Activated CD4-positive, alpha-beta T cell treated with anti-CD3 and anti-CD28 coated beads, Interleukin-2, amount 10 ng/mL, durations not matched to agents 7 days and 5 days (primary cell): ENCODE measurements around the gene GABRA4. TPM values are rescaled to one million over a fixed set of nuclear protein-coding genes. Genes with fewer than 3 reads are reported as not detected.

Source experiments
- CTCF ChIA-PET: fragments of 350-600 bp; sonication (Branson Sonifier 250); formaldehyde crosslinking; loops from one replicate; lab custom pipeline; 2021; ENCODE audit warnings: antibody characterized with exemption; lab: Charles Lee
- POLR2A ChIA-PET: fragments of 350-600 bp; sonication (Branson Sonifier 250); formaldehyde crosslinking; loops from one replicate; lab custom pipeline; 2021; ENCODE audit warnings: antibody characterized with exemption; lab: Charles Lee
- DNase-seq: peaks from one replicate; pipeline ENCODE4 v3.0.0-alpha.2; 2020
- H3K27ac Mint-ChIP-seq: one replicate; pipeline ENCODE4 v1.8.0; 2021; ENCODE audit warnings: mild to moderate bottlenecking, moderate library complexity, mixed read lengths
- H3K27me3 Mint-ChIP-seq: one replicate; pipeline ENCODE4 v1.8.0; 2021; ENCODE audit warnings: mixed read lengths
- H3K36me3 Mint-ChIP-seq: one replicate; pipeline ENCODE4 v1.8.0; 2021; ENCODE audit warnings: low read depth, mixed read lengths
- H3K4me1 Mint-ChIP-seq: one replicate; pipeline ENCODE4 v1.8.0; 2021; ENCODE audit warnings: mixed read lengths
- H3K4me3 Mint-ChIP-seq: one replicate; pipeline ENCODE4 v1.8.0; 2021; ENCODE audit warnings: mild to moderate bottlenecking, moderate library complexity, mixed read lengths
- H3K9me3 Mint-ChIP-seq: one replicate; pipeline ENCODE4 v1.8.0; 2021; ENCODE audit warnings: mixed read lengths
- total RNA-seq, 2 experiments: library from RNA; stranded (reverse); gene quantifications; one replicate each; pipeline ENCODE4 v1.2.3, GENCODE V29; 2021

Gene GABRA4
- not detected for total RNA-seq

DNA sequence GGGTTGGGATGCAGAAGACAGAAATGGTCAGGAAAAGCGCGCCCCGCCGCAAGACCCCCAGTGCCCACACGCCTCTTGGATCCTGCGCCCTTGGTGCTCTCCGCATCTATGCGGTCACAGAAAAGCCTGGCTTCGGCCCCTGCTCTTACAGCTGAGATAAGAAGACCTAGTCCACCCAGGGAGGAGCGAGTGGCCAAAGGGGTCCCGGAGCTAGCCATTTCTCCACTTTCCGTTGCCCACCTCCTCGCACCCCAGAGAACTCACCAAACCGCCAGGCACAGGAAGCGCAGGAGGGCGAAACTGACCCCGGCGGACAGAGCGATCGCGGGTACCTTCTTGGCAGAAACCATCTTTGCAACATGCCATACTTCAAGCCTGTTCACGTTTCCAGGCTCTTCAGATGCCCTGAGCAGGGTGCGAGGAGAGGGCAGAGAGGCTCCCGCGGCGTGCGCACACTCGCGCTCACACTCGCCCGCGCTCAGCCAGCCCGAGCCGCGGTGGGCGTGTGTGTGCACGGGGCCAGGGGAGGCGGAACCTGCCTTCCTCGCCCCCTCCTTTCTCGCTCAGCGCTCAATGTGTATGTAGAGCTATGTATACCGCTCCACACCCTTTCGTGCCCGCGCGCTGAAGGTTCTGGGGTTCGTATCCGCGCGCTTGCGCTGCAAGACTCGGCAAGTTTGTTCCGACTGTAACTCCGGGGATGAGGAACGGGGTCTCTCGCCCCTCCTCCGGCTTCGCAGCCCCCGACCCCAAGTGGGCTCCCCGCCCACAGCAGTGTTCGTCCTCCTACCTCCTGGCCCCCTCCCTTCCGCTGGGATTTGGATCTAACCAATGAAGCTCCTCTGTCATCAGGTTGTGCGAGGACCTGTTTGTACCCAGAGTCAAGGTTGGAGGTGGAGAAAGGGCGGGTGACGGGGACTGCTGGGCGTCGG, at the start of gene GABRA4:
GABRA4 (minus strand) TSS at position 507 of the 932 bp plus-strand sequence; CDS start at position 350, 157 bp downstream.
- Mint-ChIP-seq H3K9me3 (no peaks in the 10 kb centered on the region), H3K36me3 (no peaks in the 10 kb centered on the region), H3K4me1 (peaks cover 7% of the 10 kb centered on the region), H3K27me3 (peaks cover 54% of the 10 kb centered on the region), H3K4me3 (peak within 1 kb of the TSS; percentile 59), H3K27ac (no peak within 1 kb of the TSS)
- no peak for DNase-seq
- ChIA-PET POLR2A (no interaction called here), CTCF (interaction anchor here (0.5 to 0.6 kb wide), 2 partner anchors 17 to 608 kb away, joined by 4 to 5 read pairs; no protein-coding TSS in a partner anchor)

DNA sequence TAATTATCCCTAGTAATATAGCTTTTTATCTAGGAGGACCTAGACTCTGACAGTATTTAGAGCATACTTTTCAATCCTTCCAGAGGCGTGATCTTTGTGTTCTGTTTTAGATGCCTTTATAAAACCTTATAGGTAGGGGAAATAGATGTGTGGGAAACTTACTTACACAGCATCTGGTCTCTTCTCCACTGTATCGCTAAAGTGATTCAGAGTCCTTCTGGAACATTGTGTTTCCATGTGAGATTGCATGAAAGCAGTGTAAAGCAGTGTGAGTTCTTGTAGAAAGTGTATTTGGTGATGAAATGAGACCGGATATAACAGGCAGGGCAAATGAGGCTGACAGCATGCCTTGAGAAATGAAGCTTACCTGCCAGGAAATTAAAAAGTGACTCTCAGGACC, 47.4 kb upstream of the GABRA4 start:
- Mint-ChIP-seq H3K36me3 (no peaks in the 10 kb centered on the region), H3K4me3 (no peak overlapping the region), H3K9me3 (no peaks in the 10 kb centered on the region), H3K27me3 (peaks cover 4% of the 10 kb centered on the region), H3K27ac (no peak overlapping the region), H3K4me1 (no peaks in the 10 kb centered on the region)
- CTCF ChIA-PET: no interaction called here
- POLR2A ChIA-PET: no interaction called here
- DNase-seq: no peak

DNA sequence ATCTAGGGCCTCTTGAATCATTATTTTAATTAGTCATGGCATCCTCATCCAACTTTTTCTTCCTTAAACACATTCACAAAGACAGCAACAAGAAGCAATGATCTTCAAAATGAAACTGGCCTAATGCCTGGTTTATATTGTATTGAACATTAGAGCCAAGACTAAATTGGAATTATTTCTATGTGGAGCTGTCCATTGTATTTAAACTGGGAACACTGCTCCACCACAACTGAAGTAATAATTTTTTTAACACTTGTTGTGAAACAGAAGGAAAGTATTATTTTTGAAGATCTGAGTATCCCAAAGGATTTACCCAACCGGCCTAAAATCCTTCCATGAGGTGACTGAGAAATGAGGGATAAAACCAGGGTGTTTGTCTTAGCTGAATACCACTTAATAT, 44.9 kb upstream of the GABRA4 start:
- Mint-ChIP-seq H3K4me1 (no peaks in the 10 kb centered on the region), H3K27me3 (peaks cover 10% of the 10 kb centered on the region), H3K36me3 (no peaks in the 10 kb centered on the region), H3K4me3 (no peak overlapping the region), H3K9me3 (no peaks in the 10 kb centered on the region), H3K27ac (no peak overlapping the region)
- ChIA-PET POLR2A (no interaction called here), CTCF (no interaction called here)
- DNase-seq: no peak

DNA sequence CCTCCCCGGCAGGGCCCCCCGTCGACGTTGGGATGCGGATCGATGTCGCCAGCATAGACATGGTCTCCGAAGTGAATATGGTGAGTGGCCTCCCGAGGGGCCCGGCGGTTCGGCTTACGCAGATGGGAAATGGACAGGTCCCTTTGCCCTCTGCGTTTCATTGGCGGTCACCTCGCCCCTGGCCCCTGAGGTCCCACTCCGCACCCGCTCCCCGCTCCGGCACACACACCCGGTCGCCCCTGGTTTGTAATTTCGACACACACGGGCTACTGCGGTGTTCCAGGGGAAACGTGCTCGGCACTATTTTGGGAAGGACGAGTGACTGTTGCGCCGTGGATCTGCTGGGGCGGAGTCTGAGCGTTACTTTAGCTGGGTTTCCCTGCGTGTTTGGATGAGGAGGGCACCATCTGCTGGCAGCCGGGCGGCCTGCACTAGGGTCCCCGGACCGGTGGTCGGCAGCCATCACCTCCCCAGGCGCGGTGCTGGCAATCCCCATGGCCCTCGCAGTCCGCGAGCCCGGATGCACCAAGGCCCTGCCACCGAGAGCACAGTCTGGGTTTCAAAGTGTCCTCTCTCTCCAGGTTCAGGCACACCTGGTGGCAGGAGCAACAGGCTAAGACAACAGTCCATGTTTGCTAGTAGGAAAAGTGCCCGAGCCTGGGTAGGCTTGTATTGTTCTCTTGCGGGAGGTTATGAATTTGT, 39.2 kb upstream of the GABRA4 start:
- Mint-ChIP-seq H3K36me3 (no peaks in the 10 kb centered on the region), H3K27me3 (peaks cover 43% of the 10 kb centered on the region), H3K4me3 (peak overlapping the region; percentile 56), H3K4me1 (peaks cover 20% of the 10 kb centered on the region), H3K9me3 (no peaks in the 10 kb centered on the region), H3K27ac (no peak overlapping the region)
- DNase-seq: peak; percentile 48
- ChIA-PET CTCF (no interaction called here), POLR2A (no interaction called here)

DNA sequence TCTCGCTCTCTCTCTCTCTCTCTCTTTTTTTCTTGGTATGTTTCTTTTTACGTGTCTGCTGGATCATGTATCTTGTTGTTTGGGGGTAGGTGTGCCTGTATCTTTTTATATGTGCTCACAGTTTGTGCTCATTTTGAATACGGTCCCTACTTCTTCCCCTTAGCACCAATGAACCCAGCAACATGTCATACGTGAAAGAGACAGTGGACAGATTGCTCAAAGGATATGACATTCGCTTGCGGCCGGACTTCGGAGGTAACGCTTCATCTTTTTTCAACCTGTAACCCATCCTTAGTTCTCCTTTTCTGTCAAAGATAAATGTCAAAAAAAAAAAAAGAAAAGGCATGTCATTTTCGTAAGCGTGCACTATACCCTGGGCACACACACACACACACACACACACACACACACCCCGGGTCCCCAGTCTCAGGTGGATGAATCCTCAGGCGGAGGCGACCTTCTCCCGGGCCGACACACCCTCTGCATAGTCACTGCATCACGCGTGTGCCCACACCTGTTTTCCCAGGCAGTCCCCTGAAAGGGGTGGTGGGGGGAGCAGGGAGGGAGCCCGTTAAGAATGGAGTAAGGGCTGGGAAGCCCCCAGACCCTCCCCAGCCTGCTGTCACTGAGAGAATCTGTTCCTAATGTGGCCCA, 38.5 kb upstream of the GABRA4 start:
- Mint-ChIP-seq H3K9me3 (no peaks in the 10 kb centered on the region), H3K4me1 (peaks cover 20% of the 10 kb centered on the region), H3K27ac (no peak overlapping the region), H3K27me3 (peaks cover 43% of the 10 kb centered on the region), H3K36me3 (no peaks in the 10 kb centered on the region), H3K4me3 (peak overlapping the region; percentile 56)
- DNase-seq: no peak
- ChIA-PET POLR2A (no interaction called here), CTCF (no interaction called here)

DNA sequence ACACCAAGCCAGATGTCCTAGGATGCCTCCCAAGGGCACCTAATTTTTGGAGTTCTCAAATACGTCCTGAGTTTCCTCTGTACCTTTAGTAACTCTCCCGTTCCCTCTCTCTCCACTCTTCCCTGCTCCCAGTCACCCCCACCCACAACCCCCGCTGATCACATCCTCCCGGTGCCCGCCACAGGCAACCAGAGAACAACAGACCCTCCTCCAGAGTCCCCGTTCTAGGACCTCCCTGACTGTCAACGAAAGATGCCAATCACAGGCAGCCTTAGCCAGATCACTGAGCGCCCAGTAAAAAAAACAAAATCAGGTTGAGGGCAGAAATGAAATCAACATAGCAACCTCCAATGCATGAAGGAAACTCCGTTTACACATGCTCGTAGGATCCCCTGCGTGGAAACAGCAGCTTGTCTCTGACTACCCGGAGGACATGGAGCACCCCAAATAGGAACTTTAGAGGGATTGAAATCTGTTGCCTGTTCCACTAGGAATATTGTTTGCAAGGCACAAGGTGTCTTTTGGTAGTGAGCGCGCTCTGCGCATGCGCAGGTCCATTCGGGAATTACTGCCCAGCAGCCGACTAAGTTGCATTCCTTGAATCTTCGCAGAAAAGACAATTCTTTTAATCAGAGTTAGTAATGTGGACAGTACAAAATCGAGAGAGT, 37.8 kb upstream of the GABRA4 start, which contains the start of gene GABRB1:
GABRB1 (plus strand) TSS at position 557 of the 668 bp plus-strand sequence.
- ChIA-PET CTCF (no interaction called here), POLR2A (no interaction called here)
- no peaks in the 10 kb centered on the region for H3K9me3 Mint-ChIP-seq
- no peak within 1 kb of the TSS for H3K27ac Mint-ChIP-seq
- peak within 1 kb of the TSS; percentile 56 for H3K4me3 Mint-ChIP-seq
- peaks cover 43% of the 10 kb centered on the region for H3K27me3 Mint-ChIP-seq
- H3K4me1 Mint-ChIP-seq: peaks cover 20% of the 10 kb centered on the region
- no peak for DNase-seq
- no peaks in the 10 kb centered on the region for H3K36me3 Mint-ChIP-seq

DNA sequence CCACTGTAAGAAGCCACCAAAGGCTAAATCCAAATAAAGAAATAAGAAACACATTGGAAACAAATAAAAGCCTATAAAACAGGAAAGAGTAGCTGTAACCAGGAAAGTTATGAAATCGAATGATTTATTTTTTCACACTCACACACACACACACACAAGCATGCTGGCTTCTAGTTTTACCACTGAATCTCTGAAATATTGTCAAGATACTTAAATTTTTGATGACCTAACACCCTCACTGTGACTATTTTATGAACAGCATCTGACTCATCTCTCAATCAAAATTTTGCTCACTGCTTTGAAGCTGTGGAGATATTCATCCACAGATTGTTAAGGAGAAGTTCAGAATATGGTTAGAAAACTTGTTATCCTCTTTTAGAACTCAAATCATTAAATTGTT, 24.1 kb upstream of the GABRA4 start:
- Mint-ChIP-seq H3K27me3 (peaks cover 6% of the 10 kb centered on the region), H3K4me1 (no peaks in the 10 kb centered on the region), H3K4me3 (no peak overlapping the region), H3K9me3 (no peaks in the 10 kb centered on the region), H3K27ac (no peak overlapping the region), H3K36me3 (no peaks in the 10 kb centered on the region)
- CTCF ChIA-PET: no interaction called here
- no peak for DNase-seq
- POLR2A ChIA-PET: no interaction called here

DNA sequence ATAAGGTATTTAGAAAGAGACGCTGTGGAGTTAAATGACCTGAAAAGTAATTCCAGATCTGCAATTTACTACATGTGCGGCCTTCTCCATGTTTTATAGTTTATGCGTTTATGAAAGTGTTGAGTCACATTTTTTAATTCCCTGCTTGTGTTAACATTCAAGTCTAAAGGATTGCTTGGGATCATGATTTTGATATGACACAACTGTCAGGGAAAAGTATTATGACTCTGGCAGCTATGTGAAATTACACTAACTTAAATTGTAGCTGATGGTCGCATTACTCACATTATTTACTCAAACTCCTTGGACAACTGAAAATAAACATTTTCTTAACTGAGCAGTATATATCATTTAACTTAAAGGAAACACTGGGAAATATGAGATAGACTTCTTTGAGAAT, 23.7 kb upstream of the GABRA4 start:
- Mint-ChIP-seq H3K27ac (no peak overlapping the region), H3K27me3 (peaks cover 6% of the 10 kb centered on the region)
- POLR2A ChIA-PET: no interaction called here

DNA sequence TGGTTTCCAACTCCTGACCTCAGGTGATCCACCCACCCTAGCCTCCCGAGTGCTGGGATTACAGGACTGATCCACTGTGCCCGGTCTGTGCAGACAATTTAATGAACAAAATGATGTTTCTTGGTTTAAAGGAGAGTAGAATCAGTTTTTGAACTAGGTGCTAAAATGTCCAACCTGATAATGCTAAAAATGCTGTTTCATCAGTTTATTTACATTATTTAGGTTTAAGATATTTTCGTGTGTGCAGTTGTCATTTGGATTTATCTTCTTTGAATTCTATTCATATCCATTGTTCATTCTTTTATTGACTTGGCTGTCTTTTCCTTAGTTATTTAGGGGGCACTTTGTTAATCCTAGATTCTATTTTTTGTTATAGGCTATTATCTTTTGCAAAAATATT, 20.0 kb upstream of the GABRA4 start:
- ChIA-PET POLR2A (no interaction called here), CTCF (no interaction called here)
- no peak overlapping the region for H3K4me3 Mint-ChIP-seq

More for the DNA sequence above, 23.7 kb upstream of the GABRA4 start:
- Mint-ChIP-seq H3K36me3 (no peaks in the 10 kb centered on the region), H3K4me1 (no peaks in the 10 kb centered on the region), H3K4me3 (no peak overlapping the region), H3K9me3 (no peaks in the 10 kb centered on the region)
- CTCF ChIA-PET: no interaction called here
- no peak for DNase-seq

DNA sequence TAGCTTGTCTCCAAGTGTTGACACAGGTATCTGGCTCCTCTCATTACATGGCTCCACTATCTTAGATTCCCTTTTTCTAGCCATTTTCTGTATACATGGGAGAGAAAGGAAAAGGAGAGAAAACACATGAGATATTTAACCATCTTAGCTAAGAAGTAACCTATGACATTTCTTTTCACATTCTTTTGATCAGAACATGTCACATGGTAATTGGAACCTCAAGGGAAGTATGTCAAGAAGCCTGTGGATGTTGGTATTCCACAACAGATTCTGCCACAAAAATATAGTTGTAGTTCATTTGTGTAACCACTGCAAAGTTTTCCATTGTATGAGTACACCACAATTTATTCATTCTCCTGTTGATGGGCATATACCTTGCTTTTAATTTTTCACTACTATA, 19.3 kb upstream of the GABRA4 start:
- Mint-ChIP-seq H3K27ac (no peak overlapping the region), H3K27me3 (no peaks in the 10 kb centered on the region), H3K4me3 (no peak overlapping the region), H3K9me3 (peaks cover 9% of the 10 kb centered on the region), H3K4me1 (peaks cover 18% of the 10 kb centered on the region), H3K36me3 (peaks cover 16% of the 10 kb centered on the region)
- no peak for DNase-seq
- CTCF ChIA-PET: no interaction called here
- POLR2A ChIA-PET: no interaction called here

More for the DNA sequence above, 20.0 kb upstream of the GABRA4 start:
- Mint-ChIP-seq H3K27me3 (peaks cover 4% of the 10 kb centered on the region), H3K36me3 (peaks cover 16% of the 10 kb centered on the region), H3K4me1 (peaks cover 18% of the 10 kb centered on the region), H3K9me3 (peaks cover 9% of the 10 kb centered on the region), H3K27ac (no peak overlapping the region)
- DNase-seq: no peak

DNA sequence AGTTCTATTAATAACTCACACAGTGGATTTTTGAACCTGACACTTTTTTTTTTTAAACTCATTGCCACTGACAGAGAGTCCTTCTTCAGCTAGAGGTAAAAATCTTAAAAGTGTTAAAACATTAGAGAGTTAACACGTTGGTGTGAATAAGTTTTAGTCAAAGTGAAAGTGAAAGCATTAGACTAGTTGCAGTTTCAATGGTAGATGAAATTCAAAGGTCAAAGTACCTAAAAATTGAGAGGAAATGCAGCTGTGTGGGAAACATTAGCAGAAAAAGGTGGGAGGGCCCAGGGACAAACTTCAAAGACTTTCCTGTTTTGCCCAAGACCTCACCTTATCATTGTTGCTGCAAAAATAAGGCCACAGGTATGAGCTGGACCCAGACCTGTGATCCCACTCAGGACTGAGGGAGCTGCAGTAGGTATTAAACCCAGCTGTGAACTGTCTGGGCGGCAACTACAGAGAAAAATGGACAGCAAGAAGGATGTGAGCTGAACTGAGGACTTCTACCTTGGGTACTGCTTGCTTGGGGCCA, 17.6 kb upstream of the GABRA4 start:
- Mint-ChIP-seq H3K27me3 (no peaks in the 10 kb centered on the region), H3K36me3 (peaks cover 16% of the 10 kb centered on the region), H3K4me3 (peak overlapping the region; percentile 46), H3K4me1 (peaks cover 18% of the 10 kb centered on the region), H3K27ac (peak overlapping the region; percentile 89), H3K9me3 (peaks cover 9% of the 10 kb centered on the region)
- ChIA-PET POLR2A (no interaction called here), CTCF (no interaction called here)
- DNase-seq: peak; percentile 22

DNA sequence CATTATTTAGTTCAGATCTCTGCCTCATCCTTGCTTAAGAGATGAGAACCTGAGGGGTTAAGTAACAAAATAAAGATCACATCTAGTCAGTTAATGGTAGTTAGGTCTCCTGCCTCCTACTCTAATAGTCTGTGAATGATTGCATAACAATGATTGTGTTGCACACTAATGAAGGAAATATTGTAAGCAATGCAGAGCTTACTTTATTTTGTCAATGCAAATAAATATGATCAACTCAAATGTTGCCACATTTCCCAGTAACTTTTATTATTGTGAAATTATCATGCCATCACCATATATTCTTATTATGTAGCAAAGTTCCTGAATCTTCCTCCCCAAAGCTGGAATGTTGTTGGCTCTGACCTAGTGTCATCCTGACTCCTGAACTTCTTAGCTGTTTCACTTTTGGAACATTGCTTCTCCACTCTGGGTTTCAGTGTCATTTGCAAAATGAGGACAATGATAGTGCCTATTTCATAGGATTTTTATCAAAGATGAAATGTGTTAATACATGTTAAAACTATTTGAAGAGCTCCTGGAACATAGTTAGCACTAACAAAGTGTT, 17.0 kb upstream of the GABRA4 start:
- ChIA-PET CTCF (no interaction called here), POLR2A (no interaction called here)
- Mint-ChIP-seq H3K36me3 (peaks cover 16% of the 10 kb centered on the region), H3K9me3 (peaks cover 9% of the 10 kb centered on the region), H3K4me3 (peak overlapping the region; percentile 46), H3K27me3 (no peaks in the 10 kb centered on the region), H3K27ac (peak overlapping the region; percentile 89), H3K4me1 (peaks cover 18% of the 10 kb centered on the region)
- DNase-seq: no peak
